ENCODE data around the gene NT5DC1. TPM values are rescaled to one million over a fixed set of nuclear protein-coding genes. Genes with fewer than 3 reads are reported as not detected.

The NT5DC1 gene
- polyA plus RNA-seq, 2 of the 4 experiments (the other 2 are of a cell fraction), result 26.9 to 31.5 TPM

DNA sequence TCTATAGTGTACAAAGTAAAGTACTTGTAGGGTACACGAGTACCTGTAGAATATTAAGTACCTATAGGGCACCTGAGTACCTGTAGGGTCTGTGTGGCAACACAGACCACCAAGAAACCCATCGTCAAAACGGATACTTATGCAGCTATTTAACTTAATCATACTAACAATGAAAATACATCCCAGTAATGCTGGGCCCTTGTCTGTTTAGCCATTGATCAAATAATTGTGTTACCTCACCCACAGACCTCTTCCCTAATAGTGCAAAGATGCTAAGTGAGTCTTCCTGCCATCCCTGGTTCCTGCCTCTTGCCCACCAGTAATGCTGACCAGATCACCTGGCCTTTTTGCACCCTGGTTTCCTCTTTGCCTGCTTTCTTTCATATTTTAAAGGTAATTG is 32.8 kb downstream of the NT5DC1 start:
- ChIA-PET CTCF (interaction anchor here (0.8 to 1.0 kb wide), 2 partner anchors 10 to 22 kb away, joined by 3 read pairs; no protein-coding TSS in a partner anchor), POLR2A (no interaction called here)
- H3K9me3 ChIP-seq, result no peaks in the 10 kb centered on the region
- H3K4me2 ChIP-seq, result no peak overlapping the region
- WGBS (ENCODE audit: missing lambda C conversion rate), result 94% methylated on average over 3 of the region's 3 CpGs
- no peak for FAIRE-seq
- H3K4me1 ChIP-seq, result peaks cover under 1% of the 10 kb centered on the region; the same call in 1 of the 3 replicates
- H3K27ac ChIP-seq, result no peak overlapping the region
- DNase-seq (ENCODE audit: low read depth in 1 of 2, low spot score in 1 of 2), result no peak
- no peak for TF ChIP-seq RCOR1 (IDR thresholded peaks at IDR 0.05; ENCODE audit: low read depth, low read length)
- no peak for TF ChIP-seq NPAS2 (CRISPR knock-in tag; IDR thresholded peaks at IDR 0.05; ENCODE audit: borderline replicate concordance)
- TF ChIP-seq MYC (IDR thresholded peaks at IDR 0.05; ENCODE audit: borderline replicate concordance, low read length), result no peak
- TF ChIP-seq, protein P1, sequence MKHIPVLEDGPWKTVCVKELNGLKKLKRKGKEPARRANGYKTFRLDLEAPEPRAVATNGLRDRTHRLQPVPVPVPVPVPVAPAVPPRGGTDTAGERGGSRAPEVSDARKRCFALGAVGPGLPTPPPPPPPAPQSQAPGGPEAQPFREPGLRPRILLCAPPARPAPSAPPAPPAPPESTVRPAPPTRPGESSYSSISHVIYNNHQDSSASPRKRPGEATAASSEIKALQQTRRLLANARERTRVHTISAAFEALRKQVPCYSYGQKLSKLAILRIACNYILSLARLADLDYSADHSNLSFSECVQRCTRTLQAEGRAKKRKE (CRISPR knock-in tag; IDR thresholded peaks at IDR 0.05; ENCODE audit: low read depth), result no peak
- TF ChIP-seq, protein P2, sequence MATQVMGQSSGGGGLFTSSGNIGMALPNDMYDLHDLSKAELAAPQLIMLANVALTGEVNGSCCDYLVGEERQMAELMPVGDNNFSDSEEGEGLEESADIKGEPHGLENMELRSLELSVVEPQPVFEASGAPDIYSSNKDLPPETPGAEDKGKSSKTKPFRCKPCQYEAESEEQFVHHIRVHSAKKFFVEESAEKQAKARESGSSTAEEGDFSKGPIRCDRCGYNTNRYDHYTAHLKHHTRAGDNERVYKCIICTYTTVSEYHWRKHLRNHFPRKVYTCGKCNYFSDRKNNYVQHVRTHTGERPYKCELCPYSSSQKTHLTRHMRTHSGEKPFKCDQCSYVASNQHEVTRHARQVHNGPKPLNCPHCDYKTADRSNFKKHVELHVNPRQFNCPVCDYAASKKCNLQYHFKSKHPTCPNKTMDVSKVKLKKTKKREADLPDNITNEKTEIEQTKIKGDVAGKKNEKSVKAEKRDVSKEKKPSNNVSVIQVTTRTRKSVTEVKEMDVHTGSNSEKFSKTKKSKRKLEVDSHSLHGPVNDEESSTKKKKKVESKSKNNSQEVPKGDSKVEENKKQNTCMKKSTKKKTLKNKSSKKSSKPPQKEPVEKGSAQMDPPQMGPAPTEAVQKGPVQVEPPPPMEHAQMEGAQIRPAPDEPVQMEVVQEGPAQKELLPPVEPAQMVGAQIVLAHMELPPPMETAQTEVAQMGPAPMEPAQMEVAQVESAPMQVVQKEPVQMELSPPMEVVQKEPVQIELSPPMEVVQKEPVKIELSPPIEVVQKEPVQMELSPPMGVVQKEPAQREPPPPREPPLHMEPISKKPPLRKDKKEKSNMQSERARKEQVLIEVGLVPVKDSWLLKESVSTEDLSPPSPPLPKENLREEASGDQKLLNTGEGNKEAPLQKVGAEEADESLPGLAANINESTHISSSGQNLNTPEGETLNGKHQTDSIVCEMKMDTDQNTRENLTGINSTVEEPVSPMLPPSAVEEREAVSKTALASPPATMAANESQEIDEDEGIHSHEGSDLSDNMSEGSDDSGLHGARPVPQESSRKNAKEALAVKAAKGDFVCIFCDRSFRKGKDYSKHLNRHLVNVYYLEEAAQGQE (IDR thresholded peaks at IDR 0.05), result no peak
- TF ChIP-seq, protein P3, sequence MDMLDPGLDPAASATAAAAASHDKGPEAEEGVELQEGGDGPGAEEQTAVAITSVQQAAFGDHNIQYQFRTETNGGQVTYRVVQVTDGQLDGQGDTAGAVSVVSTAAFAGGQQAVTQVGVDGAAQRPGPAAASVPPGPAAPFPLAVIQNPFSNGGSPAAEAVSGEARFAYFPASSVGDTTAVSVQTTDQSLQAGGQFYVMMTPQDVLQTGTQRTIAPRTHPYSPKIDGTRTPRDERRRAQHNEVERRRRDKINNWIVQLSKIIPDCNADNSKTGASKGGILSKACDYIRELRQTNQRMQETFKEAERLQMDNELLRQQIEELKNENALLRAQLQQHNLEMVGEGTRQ (IDR thresholded peaks at IDR 0.05), result no peak
- no peak for TF ChIP-seq HOXB13 (CRISPR knock-in tag; IDR thresholded peaks at IDR 0.05; ENCODE audit: low read depth)
- TF ChIP-seq, protein P4, sequence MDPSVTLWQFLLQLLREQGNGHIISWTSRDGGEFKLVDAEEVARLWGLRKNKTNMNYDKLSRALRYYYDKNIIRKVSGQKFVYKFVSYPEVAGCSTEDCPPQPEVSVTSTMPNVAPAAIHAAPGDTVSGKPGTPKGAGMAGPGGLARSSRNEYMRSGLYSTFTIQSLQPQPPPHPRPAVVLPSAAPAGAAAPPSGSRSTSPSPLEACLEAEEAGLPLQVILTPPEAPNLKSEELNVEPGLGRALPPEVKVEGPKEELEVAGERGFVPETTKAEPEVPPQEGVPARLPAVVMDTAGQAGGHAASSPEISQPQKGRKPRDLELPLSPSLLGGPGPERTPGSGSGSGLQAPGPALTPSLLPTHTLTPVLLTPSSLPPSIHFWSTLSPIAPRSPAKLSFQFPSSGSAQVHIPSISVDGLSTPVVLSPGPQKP (IDR thresholded peaks at IDR 0.05; ENCODE audit: low read depth, low read length), result no peak
- no peak for TF ChIP-seq ZC3H11A (IDR thresholded peaks at IDR 0.05)
- no peak for TF ChIP-seq RNF2 (IDR thresholded peaks at IDR 0.05; ENCODE audit: borderline replicate concordance, low read depth)
- TF ChIP-seq EP300 (IDR thresholded peaks at IDR 0.05), result no peak
- TF ChIP-seq ESRRA (IDR thresholded peaks at IDR 0.05; ENCODE audit: borderline replicate concordance, low read length), result no peak
- TF ChIP-seq HOXA7 (CRISPR knock-in tag; IDR thresholded peaks at IDR 0.05), result no peak
- ATAC-seq, result no peak
- no peak overlapping the region for H3K4me3 ChIP-seq

DNA sequence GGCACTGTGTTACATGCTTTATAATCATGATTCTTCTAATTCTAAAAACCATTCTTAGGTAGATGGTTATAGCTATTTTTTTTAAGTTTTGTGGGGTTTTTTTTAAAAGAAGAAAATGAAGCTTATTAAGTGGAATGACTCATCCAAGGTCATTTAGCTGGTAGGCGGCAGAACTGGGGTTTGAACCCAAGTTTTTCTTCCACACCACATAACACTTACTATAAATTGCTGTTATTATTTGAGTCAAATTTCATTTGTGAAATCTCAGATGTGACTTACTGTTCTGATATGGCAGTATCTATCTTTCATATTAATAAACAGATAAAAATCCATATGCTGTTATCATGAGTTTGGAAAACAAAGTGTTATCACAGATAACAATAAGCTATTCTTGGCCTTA is 35.7 kb downstream of the NT5DC1 start:
- H3K4me2 ChIP-seq, result no peak overlapping the region
- CTCF ChIA-PET, result interaction anchor here (1.1 kb wide), 1 partner anchor 15 kb away, joined by 3 read pairs; no protein-coding TSS in a partner anchor
- no peak for TF ChIP-seq PHF8 (IDR thresholded peaks at IDR 0.05; ENCODE audit: borderline replicate concordance, low read depth)
- TF ChIP-seq FOSB (CRISPR knock-in tag; IDR thresholded peaks at IDR 0.05), result no peak
- no peak for TF ChIP-seq HOXB5 (CRISPR knock-in tag; IDR thresholded peaks at IDR 0.05)
- no peak for TF ChIP-seq TP53 (CRISPR knock-in tag; IDR thresholded peaks at IDR 0.05)
- TF ChIP-seq KDM1A (IDR thresholded peaks at IDR 0.05; ENCODE audit: low read depth), result no peak
- TF ChIP-seq, protein P4 (IDR thresholded peaks at IDR 0.05; ENCODE audit: low read depth, low read length), result no peak
- TF ChIP-seq, protein P5, sequence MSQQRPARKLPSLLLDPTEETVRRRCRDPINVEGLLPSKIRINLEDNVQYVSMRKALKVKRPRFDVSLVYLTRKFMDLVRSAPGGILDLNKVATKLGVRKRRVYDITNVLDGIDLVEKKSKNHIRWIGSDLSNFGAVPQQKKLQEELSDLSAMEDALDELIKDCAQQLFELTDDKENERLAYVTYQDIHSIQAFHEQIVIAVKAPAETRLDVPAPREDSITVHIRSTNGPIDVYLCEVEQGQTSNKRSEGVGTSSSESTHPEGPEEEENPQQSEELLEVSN (IDR thresholded peaks at IDR 0.05; ENCODE audit: borderline replicate concordance, low read depth), result no peak
- no peak for FAIRE-seq
- no peak for DNase-seq (ENCODE audit: low read depth in 1 of 2, low spot score in 1 of 2)
- no peaks in the 10 kb centered on the region for H3K9me3 ChIP-seq
- WGBS (ENCODE audit: missing lambda C conversion rate), result 98% methylated on average over 1 of the region's 1 CpG
- no peak overlapping the region for H3K4me3 ChIP-seq
- POLR2A ChIA-PET, result no interaction called here
- H3K4me1 ChIP-seq, result no peaks in the 10 kb centered on the region
- no peak for ATAC-seq
- H3K27ac ChIP-seq, result no peak overlapping the region

Data from A549 (cell line).